IPS-11a (cell line): ENCODE data around the gene FCN2.

Source experiments
- H3K4me3 ChIP-seq: one replicate; pipeline ENCODE4 v1.5.1; 2013; ENCODE audit warnings: low read depth, low read length, control low read depth

FCN2 gene

GRCh38 chr9:134929193-134930158, 48.9 kb downstream of the FCN2 start:
- no peak overlapping the region for H3K4me3 ChIP-seq

DNA sequence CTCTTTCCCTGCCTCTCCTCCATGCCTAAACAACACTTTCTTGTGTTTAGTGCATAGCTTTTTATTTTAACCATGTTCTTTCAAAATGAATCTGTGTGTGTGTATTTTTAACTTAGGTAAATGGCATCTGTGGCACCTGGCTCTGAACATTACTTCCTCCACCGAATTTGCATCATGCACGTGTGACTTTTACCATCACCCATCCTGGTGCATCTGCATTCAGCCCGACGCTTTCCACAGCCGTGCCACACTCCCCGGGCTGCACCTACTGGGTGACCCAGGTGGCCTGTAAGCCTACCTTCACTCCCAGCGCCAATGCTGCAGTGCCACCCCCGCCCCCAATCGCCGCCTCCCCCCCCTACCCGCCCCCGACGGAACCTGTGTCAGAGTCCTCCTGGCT, 49.8 kb downstream of the FCN2 start:
- no peak overlapping the region for H3K4me3 ChIP-seq

DNA sequence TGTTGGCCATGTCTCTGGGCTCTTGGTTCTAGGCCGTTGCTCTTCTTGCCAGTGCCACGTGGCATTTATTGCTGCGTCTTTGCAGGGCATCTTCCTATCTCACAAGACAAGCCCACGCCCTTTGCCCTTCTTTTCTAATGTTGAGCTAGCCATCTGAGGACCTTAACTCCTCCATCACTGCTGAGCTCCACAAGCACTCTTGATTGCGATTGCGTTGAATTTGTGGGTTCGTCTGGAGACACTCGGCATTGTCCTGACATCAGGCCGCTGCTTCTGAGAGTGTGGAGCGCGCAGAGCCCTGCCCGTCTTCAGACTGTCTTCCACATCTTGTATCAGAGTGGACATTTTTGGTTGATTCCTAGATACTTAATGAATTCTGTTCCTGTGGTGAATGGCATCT, 51.6 kb downstream of the FCN2 start:
- H3K4me3 ChIP-seq, result no peak overlapping the region

GRCh38 chr9:134932606-134933005, 52.0 kb downstream of the FCN2 start:
- H3K4me3 ChIP-seq, result no peak overlapping the region

DNA sequence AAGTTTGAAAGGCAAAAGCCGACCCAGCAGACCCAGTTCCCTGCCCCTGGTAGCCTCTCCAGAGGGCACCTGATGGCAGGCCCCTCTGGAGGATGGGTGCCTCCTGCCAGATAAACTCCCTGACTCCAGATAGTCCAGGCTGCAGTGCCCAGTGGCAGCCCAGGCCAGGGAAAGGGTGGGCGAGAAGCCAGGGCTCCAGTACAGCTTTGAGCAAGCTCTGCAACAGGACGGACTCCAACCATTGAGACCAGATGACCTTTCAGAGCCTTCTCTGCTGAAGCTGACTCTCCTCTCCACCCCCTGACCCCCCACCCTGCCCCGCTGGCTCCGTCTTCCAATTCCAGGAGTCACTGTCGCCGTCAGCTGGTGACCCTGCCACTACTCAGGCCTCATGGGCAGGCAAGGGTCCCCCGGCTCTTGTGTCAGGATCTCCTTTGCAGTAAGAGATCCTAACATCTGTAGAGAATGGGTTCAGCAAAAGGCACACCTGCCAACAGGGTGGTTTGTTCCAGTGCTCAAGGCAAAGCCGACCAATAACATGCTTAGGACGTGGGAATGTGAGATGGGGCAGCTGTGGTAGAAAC, 52.6 kb downstream of the FCN2 start:
- H3K4me3 ChIP-seq, result no peak overlapping the region

- H3K4me3 ChIP-seq, result no peak overlapping the region
These were observed 54.5 kb downstream of the FCN2 start for GRCh38 chr9:134935056-134935640.

- no peak overlapping the region for H3K4me3 ChIP-seq
These were observed 55.2 kb downstream of the FCN2 start for GRCh38 chr9:134935701-134936345.

- no peak overlapping the region for H3K4me3 ChIP-seq
These were observed 55.9 kb downstream of the FCN2 start for GRCh38 chr9:134936346-134937163.
